Vagina (tissue), 2 donors: ENCODE results near the gene C10orf95. TPM values are rescaled to one million over a fixed set of nuclear protein-coding genes. Genes with fewer than 3 reads are reported as not detected.

Source experiments
- DNase-seq, 2 donors: peaks; one replicate each; pipeline ENCODE4 v3.0.0-alpha.2; 2017; ENCODE audit errors: extremely low spot score in 2 of 2
- H3K27ac ChIP-seq: fragments of 200-600 bp; sonication (generic); one replicate; pipeline ENCODE4 v1.5.1; 2019
- H3K27me3 ChIP-seq: fragments of 200-600 bp; sonication (generic); one replicate; pipeline ENCODE4 v1.5.1; 2019
- H3K36me3 ChIP-seq, 2 donors: fragments of 200-600 bp; sonication (generic); one replicate each; pipeline ENCODE4 v1.5.1; 2017 to 2019
- H3K4me1 ChIP-seq: fragments of 200-600 bp; sonication (generic); one replicate; pipeline ENCODE4 v1.5.1; 2019
- H3K4me3 ChIP-seq, 2 donors: fragments of 200-600 bp; sonication (generic); 1 replicate in 1 of 2; 2 replicates in 1 of 2; pipeline ENCODE4 v1.5.1; 2016 to 2019
- H3K9me3 ChIP-seq: fragments of 200-600 bp; sonication (generic); one replicate; pipeline ENCODE4 v1.5.1; 2019
- POLR2A ChIP-seq, 2 donors: fragments of 450-650 bp; IDR thresholded peaks; one replicate each; pipeline ENCODE4 v1.6.1; 2017; ENCODE audit warnings: antibody characterized with exemption in 2 of 2, mild to moderate bottlenecking in 2 of 2, moderate library complexity in 2 of 2
- POLR2AphosphoS5 ChIP-seq, 2 donors: sonication (generic); formaldehyde crosslinking; IDR thresholded peaks; one replicate each; pipeline ENCODE4 v1.9.0; 2017; ENCODE audit warnings: antibody characterized with exemption in 2 of 2, mild to moderate bottlenecking in 2 of 2, low read depth in 1 of 2; ENCODE audit not compliant: insufficient read depth in 1 of 2
- intact Hi-C: fragments of 100-400 bp; cut with DNase I; formaldehyde crosslinking; loops from one replicate; pipeline ENCODE4 v1.15.1; 2023
- total RNA-seq: library from RNA; depleted of rRNA; stranded (reverse); fragments of >200 nt; gene quantifications from one replicate; pipeline ENCODE4 v1.2.3, GENCODE V29; 2016
- TF ChIP-seq, protein P1 (sequence below), 3 experiments: fragments of 450-650 bp in 2 of 3; fragments of 200-600 bp in 1 of 3; sonication (generic) in 1 of 3; IDR thresholded peaks; one replicate each; pipeline ENCODE4 v1.5.1; 2017 to 2019; ENCODE audit warnings: antibody characterized with exemption in 3 of 3, mild to moderate bottlenecking in 2 of 3, moderate library complexity in 2 of 3

Gene C10orf95
- total RNA-seq, 1 donor from 2014 or later: not detected

DNA sequence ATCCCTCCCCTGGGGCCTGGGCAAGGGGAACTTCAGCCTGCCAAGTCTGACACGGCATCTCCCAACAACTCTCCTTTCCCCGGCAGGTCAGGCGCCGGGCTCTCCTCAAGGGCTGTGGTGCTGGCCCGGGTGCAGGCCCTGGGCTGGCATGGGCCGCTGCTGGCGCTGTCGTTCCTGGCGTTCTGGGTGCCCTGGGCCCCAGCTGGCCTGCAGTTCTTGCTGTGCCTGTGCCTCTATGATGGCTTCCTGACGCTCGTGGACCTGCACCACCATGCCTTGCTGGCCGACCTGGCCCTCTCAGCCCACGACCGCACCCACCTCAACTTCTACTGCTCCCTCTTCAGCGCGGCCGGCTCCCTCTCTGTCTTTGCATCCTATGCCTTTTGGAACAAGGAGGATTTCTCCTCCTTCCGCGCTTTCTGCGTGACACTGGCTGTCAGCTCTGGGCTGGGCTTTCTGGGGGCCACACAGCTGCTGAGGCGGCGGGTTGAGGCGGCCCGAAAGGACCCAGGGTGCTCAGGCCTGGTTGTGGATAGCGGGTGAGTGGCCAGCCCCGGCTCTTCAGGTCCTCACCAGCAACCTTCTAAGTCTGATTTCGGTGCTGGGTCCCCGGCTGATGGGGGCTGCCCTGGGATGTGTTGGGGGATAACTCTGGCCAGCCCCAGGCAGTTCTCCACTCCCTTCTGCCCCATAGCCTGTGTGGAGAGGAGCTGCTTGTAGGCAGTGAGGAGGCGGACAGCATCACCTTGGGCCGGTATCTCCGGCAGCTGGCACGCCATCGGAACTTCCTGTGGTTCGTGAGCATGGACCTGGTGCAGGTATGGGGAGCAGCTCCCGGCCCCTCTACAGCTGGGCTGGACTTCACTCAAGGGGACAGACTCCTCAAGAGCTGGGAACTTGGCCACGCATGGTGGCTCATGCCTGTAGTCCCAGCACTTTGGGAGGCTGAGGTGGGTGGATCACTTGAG, 19.5 kb upstream of the C10orf95 start:
- no peak overlapping the region for H3K4me3 ChIP-seq
- TF ChIP-seq, protein P1, sequence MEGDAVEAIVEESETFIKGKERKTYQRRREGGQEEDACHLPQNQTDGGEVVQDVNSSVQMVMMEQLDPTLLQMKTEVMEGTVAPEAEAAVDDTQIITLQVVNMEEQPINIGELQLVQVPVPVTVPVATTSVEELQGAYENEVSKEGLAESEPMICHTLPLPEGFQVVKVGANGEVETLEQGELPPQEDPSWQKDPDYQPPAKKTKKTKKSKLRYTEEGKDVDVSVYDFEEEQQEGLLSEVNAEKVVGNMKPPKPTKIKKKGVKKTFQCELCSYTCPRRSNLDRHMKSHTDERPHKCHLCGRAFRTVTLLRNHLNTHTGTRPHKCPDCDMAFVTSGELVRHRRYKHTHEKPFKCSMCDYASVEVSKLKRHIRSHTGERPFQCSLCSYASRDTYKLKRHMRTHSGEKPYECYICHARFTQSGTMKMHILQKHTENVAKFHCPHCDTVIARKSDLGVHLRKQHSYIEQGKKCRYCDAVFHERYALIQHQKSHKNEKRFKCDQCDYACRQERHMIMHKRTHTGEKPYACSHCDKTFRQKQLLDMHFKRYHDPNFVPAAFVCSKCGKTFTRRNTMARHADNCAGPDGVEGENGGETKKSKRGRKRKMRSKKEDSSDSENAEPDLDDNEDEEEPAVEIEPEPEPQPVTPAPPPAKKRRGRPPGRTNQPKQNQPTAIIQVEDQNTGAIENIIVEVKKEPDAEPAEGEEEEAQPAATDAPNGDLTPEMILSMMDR (IDR thresholded peaks at IDR 0.05): no peak
- TF ChIP-seq POLR2A (IDR thresholded peaks at IDR 0.05) (no peak), POLR2AphosphoS5 (IDR thresholded peaks at IDR 0.05; ENCODE audit: insufficient read depth in 1 of 2, low read depth in 1 of 2) (no peak)
- no peaks in the 10 kb centered on the region for H3K9me3 ChIP-seq
- H3K4me1 ChIP-seq: no peaks in the 10 kb centered on the region
- no peak overlapping the region for H3K27ac ChIP-seq
- no peaks in the 10 kb centered on the region for H3K36me3 ChIP-seq
- intact Hi-C loops: no loop called here
- no peak for DNase-seq
- no peaks in the 10 kb centered on the region for H3K27me3 ChIP-seq

DNA sequence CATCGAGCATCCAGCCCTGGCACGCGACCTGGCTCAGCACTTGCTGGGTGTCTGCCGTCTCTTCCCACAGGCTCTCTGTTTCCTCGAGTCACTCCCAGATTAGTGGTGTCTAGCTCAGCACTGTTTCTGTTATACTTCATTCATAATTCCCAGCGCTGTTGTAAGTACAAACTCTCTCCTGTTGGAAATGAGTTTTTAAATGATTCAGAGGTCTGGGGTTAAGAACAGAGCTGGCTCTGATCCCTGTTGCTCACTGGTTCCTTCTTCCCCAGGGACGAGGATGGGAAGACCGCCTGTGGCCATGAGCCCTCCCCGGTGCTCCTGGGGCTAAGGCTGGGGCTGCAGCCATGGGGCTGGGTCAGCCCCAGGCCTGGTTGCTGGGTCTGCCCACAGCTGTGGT, 17.3 kb upstream of the C10orf95 start:
- H3K9me3 ChIP-seq: no peaks in the 10 kb centered on the region

DNA sequence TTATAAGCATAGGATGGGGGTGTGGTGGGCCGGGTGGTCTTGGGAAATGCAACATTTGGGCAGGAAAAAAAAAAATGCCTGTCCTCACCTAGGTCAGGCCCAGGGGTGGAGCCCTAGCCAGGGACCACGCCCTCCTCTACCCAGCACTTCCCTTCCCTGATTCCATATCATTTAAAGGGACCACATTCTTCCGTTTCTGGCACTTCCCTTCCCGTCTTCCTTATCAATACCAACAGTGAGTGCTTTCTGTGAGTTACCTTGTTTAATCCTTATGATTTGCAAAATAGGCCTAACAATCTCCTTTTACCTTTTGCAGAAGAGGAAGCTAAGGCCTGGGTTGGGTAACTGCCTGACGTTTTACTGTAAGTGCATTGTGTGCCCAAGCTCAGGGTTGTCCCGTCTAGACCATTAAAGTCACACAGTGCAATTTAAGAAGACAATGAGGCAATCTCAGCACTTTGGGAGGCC, 16.7 kb upstream of the C10orf95 start:
- H3K27ac ChIP-seq: no peak overlapping the region
- intact Hi-C loops: no loop called here
- no peaks in the 10 kb centered on the region for H3K4me1 ChIP-seq

More for the DNA sequence above, 17.3 kb upstream of the C10orf95 start:
- DNase-seq: no peak
- Histone ChIP-seq H3K27me3 (no peaks in the 10 kb centered on the region), H3K4me3 (no peak overlapping the region), H3K36me3 (no peaks in the 10 kb centered on the region), H3K27ac (no peak overlapping the region), H3K4me1 (no peaks in the 10 kb centered on the region)
- TF ChIP-seq, protein P1 (IDR thresholded peaks at IDR 0.05): no peak
- TF ChIP-seq POLR2A (IDR thresholded peaks at IDR 0.05): no peak
- TF ChIP-seq POLR2AphosphoS5 (IDR thresholded peaks at IDR 0.05; ENCODE audit: insufficient read depth in 1 of 2, low read depth in 1 of 2): no peak
- intact Hi-C loops: no loop called here

DNA sequence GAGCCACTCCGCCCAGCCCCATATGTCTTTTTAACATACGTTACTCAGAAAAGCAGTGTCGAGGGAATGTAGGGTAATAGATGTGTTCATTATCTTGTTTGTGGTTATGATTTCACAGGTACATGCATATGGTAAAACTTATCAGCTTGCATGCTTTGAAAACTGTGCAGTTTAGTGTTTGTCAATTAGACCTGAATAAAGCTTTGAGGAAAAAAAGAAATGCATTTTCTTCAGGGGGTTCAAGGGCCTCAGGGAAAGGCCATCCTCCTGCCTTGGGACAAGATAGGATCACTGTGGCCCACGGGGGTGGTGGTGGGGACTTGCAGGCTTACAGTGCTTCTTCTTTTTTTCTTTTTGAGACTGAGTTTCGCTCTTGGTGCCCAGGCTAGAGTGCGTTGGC, 16.0 kb upstream of the C10orf95 start:
- H3K36me3 ChIP-seq: no peaks in the 10 kb centered on the region
- H3K4me3 ChIP-seq: no peak overlapping the region
- no peak for DNase-seq
- TF ChIP-seq, protein P1 (IDR thresholded peaks at IDR 0.05): no peak
- TF ChIP-seq POLR2AphosphoS5 (IDR thresholded peaks at IDR 0.05; ENCODE audit: insufficient read depth in 1 of 2, low read depth in 1 of 2) (no peak), POLR2A (IDR thresholded peaks at IDR 0.05) (no peak)
- no peaks in the 10 kb centered on the region for H3K9me3 ChIP-seq
- no peaks in the 10 kb centered on the region for H3K27me3 ChIP-seq
- no peak overlapping the region for H3K27ac ChIP-seq
- no peaks in the 10 kb centered on the region for H3K4me1 ChIP-seq
- intact Hi-C loops: no loop called here

More for the DNA sequence above, 16.7 kb upstream of the C10orf95 start:
- no peak for DNase-seq
- Histone ChIP-seq H3K36me3 (no peaks in the 10 kb centered on the region), H3K27me3 (no peaks in the 10 kb centered on the region), H3K9me3 (no peaks in the 10 kb centered on the region), H3K4me3 (no peak overlapping the region)
- TF ChIP-seq POLR2AphosphoS5 (IDR thresholded peaks at IDR 0.05; ENCODE audit: insufficient read depth in 1 of 2, low read depth in 1 of 2) (no peak), POLR2A (IDR thresholded peaks at IDR 0.05) (no peak)
- TF ChIP-seq, protein P1 (IDR thresholded peaks at IDR 0.05): no peak

DNA sequence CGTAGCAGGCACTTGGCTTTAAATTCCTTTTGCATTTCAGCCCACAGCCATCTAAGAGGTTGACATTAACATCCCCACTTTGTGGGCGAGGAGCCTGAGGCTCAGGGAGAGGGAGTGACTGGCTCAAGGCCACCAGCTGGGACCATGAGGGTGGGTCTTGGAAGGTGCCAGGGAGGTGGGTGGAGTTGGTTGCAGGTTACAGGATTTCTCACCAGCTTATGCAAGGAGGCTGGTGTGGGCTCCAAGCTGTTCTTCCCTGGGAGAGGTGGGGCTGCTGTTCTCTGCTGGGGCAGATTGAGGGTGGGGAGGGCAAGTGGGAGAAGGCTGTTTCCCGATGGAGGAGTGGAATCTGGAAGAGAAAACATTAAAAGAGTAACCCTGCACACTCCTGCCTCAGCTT, 14.1 kb upstream of the C10orf95 start:
- H3K27me3 ChIP-seq: no peaks in the 10 kb centered on the region
- intact Hi-C loops: no loop called here
- DNase-seq: no peak
- peaks cover 7% of the 10 kb centered on the region for H3K4me1 ChIP-seq
- H3K36me3 ChIP-seq: no peaks in the 10 kb centered on the region
- no peaks in the 10 kb centered on the region for H3K9me3 ChIP-seq
- H3K4me3 ChIP-seq: no peak overlapping the region
- H3K27ac ChIP-seq: no peak overlapping the region
- TF ChIP-seq, protein P1 (IDR thresholded peaks at IDR 0.05): no peak
- TF ChIP-seq POLR2A (IDR thresholded peaks at IDR 0.05) (no peak), POLR2AphosphoS5 (IDR thresholded peaks at IDR 0.05; ENCODE audit: insufficient read depth in 1 of 2, low read depth in 1 of 2) (no peak)
